ENCODE results near the gene EXT2.

Gene EXT2

DNA sequence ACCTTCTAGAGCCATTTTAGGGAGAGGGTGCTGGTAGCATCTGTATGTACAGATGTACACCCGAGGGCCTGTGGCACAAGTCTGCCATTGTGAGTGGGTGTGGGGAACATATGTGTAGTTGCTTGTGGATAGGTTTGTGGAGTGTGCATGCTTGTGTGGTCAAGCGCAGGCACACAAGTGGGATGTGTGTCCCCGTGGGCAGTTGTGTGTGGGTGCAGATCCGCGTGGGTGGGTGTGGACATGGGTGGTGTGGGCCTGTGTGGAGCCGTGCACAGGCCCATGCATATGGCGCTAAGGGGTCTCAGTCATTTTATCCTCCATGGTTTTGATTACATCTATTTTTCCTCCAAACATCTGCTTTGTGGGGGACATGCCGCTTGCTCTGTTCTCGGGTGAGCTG lies 185.7 kb downstream of the EXT2 start:
- no peak for DNase-seq (ENCODE audit: low read depth)
- TF ChIP-seq, protein P1, sequence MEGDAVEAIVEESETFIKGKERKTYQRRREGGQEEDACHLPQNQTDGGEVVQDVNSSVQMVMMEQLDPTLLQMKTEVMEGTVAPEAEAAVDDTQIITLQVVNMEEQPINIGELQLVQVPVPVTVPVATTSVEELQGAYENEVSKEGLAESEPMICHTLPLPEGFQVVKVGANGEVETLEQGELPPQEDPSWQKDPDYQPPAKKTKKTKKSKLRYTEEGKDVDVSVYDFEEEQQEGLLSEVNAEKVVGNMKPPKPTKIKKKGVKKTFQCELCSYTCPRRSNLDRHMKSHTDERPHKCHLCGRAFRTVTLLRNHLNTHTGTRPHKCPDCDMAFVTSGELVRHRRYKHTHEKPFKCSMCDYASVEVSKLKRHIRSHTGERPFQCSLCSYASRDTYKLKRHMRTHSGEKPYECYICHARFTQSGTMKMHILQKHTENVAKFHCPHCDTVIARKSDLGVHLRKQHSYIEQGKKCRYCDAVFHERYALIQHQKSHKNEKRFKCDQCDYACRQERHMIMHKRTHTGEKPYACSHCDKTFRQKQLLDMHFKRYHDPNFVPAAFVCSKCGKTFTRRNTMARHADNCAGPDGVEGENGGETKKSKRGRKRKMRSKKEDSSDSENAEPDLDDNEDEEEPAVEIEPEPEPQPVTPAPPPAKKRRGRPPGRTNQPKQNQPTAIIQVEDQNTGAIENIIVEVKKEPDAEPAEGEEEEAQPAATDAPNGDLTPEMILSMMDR (IDR thresholded peaks at IDR 0.05; ENCODE audit: low read depth, low read length) = no peak
- TF ChIP-seq MYC (IDR thresholded peaks at IDR 0.05; ENCODE audit: low read depth, low read length) = no peak
- TF ChIP-seq, protein P2, sequence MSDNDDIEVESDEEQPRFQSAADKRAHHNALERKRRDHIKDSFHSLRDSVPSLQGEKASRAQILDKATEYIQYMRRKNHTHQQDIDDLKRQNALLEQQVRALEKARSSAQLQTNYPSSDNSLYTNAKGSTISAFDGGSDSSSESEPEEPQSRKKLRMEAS (IDR thresholded peaks at IDR 0.05; ENCODE audit: low read depth, low read length) = no peak
- TF ChIP-seq POLR2A (IDR thresholded peaks at IDR 0.05; ENCODE audit: extremely low read depth, insufficient read length) = no peak
- H3K4me3 ChIP-seq (ENCODE audit: low read depth, low read length) = no peak overlapping the region

DNA sequence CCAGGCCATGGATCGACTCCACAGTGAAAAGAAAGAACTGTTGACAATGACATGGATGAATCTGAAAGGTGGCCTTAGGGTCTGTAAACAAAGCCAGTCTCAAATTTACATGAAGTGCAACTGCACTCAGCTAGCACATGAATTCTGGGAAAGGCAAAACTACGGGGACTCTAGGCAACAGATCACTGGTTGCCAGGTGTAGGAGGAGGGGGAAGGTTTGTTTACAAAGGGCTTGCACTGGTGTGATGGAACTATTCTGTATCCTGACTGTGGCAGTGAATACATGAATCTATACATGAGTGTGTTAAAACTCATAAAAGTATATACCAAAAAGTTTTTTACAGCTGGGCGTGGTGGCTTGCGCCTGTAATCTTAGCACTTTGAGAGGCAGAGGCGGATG lies 187.1 kb downstream of the EXT2 start:
- DNase-seq (ENCODE audit: low read depth) = no peak
- TF ChIP-seq, protein P1 (IDR thresholded peaks at IDR 0.05; ENCODE audit: low read depth, low read length) = no peak
- TF ChIP-seq, protein P2 (IDR thresholded peaks at IDR 0.05; ENCODE audit: low read depth, low read length) = no peak
- TF ChIP-seq POLR2A (IDR thresholded peaks at IDR 0.05; ENCODE audit: extremely low read depth, insufficient read length) = no peak
- no peak for TF ChIP-seq MYC (IDR thresholded peaks at IDR 0.05; ENCODE audit: low read depth, low read length)
- H3K4me3 ChIP-seq (ENCODE audit: low read depth, low read length) = no peak overlapping the region

DNA sequence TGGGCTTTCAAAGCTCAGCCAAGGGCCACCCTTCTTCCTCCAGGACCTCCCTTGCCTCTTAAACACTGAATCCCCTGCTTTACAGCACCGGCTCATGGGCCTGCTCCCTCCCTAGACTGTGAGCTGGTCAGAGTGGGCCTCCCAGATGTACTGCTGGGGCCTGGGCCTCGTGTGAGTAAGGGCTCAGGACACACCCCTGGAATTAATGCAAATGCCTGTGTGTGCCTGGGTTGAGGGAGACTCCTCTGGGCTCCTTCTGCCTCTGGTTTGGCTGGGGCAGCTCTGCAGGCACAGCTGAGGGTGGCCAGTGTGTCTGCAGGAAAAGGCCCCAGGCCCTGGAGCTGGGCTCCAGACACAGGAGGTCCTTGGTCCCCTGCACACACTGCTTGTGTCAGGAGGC lies 190.3 kb downstream of the EXT2 start:
- DNase-seq (ENCODE audit: low read depth) = no peak
- TF ChIP-seq, protein P2 (IDR thresholded peaks at IDR 0.05; ENCODE audit: low read depth, low read length) = no peak
- no peak for TF ChIP-seq POLR2A (IDR thresholded peaks at IDR 0.05; ENCODE audit: extremely low read depth, insufficient read length)
- no peak for TF ChIP-seq MYC (IDR thresholded peaks at IDR 0.05; ENCODE audit: low read depth, low read length)
- TF ChIP-seq, protein P1 (IDR thresholded peaks at IDR 0.05; ENCODE audit: low read depth, low read length) = no peak
- no peak overlapping the region for H3K4me3 ChIP-seq (ENCODE audit: low read depth, low read length)

DNA sequence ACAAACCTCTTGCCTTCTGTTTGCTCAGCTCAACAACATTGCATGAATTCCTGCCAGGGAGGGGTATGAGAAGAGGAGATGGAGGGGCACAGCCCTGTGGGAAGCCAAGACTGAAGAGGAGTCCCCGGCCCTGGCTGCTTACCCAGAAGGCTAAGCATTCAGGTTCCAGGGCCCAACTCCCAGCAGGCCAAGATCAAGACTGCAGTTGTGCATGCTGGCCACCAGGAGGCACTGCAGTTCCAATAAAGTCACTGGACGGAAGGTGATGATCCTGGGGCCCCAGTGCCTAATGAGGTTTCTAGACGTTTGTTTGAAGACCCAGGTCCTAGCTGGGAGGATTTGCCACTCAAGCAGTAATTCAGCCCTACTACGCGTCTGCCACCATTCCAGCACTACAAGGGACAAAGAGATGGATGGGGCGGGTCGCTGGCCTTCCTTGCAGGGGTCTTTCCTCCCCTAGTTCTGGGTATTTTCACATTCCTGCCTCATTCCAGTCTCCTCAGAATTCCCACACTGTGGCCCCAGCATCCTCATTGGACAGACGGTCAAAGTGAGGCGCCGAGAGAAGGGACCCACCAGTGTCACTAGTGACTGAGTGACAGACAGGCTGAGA lies 190.9 kb downstream of the EXT2 start:
- TF ChIP-seq, protein P1 (IDR thresholded peaks at IDR 0.05; ENCODE audit: low read depth, low read length) = peak; percentile 92
- no peak for TF ChIP-seq MYC (IDR thresholded peaks at IDR 0.05; ENCODE audit: low read depth, low read length)
- TF ChIP-seq, protein P2 (IDR thresholded peaks at IDR 0.05; ENCODE audit: low read depth, low read length) = peak; percentile 57
- DNase-seq (ENCODE audit: low read depth) = peak; percentile 79
- no peak overlapping the region for H3K4me3 ChIP-seq (ENCODE audit: low read depth, low read length)

DNA sequence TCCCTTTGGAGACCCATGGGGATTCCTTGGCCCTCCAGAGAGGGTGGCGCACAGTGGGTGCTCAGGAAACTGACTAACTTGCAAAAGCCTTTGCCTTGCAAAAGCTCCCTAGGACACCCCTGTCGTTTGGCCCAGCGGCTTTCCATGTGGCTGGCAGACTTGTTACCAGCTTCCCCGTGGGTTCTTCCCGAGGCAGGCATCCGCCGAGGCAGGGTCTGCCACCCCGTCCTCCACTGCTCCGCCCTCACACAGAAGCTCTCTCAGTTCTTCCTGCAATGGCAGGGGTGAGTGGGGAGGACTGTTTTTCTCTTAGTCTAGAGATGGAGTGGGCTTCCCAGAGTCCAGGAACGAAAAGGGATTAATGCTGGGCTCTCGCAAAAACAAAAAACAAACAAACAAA lies 191.4 kb downstream of the EXT2 start:
- no peak for DNase-seq (ENCODE audit: low read depth)
- TF ChIP-seq, protein P2 (IDR thresholded peaks at IDR 0.05; ENCODE audit: low read depth, low read length) = no peak
- TF ChIP-seq MYC (IDR thresholded peaks at IDR 0.05; ENCODE audit: low read depth, low read length) (no peak), POLR2A (IDR thresholded peaks at IDR 0.05; ENCODE audit: extremely low read depth, insufficient read length) (no peak)
- TF ChIP-seq, protein P1 (IDR thresholded peaks at IDR 0.05; ENCODE audit: low read depth, low read length) = no peak
- no peak overlapping the region for H3K4me3 ChIP-seq (ENCODE audit: low read depth, low read length)

Data from NB4 (cell line).